Measurements from ENCODE around the gene PVR.

- no peak for TF ChIP-seq CTCF (IDR thresholded peaks at IDR 0.05)
- no peak for TF ChIP-seq POLR2A (IDR thresholded peaks at IDR 0.05)
Observed at GRCh38 chr19:44607049-44607448, 36.7 kb upstream of the PVR start.

Data from adrenal gland (tissue), 5 donors.